K562 (cell line): ENCODE results near the gene LSM12. TPM values are rescaled to one million over a fixed set of nuclear protein-coding genes. Genes with fewer than 3 reads are reported as not detected.
A peak's percentile ranks its signal among the peaks of the same experiment; 100 is the strongest.

Source experiments
- ADNP ChIP-seq: fragments of 200-800 bp; sonication (Bioruptor generic); IDR thresholded peaks from 2 replicates; pipeline ENCODE4 v1.6.1; 2016; ENCODE audit warnings: missing genetic modification characterization, missing compliant biosample characterization
- CBFA2T2 ChIP-seq: fragments of 450-650 bp; conservative IDR thresholded peaks from 2 replicates; pipeline ENCODE4 v1.6.1; 2017; ENCODE audit warnings: mild to moderate bottlenecking
- CHD4 ChIP-seq: fragments of 200-600 bp; sonication (generic); IDR thresholded peaks from 3 replicates; pipeline ENCODE4 v1.6.1; 2012; ENCODE audit warnings: low read depth, mild to moderate bottlenecking, mixed read lengths, low read length, inconsistent platforms; ENCODE audit not compliant: insufficient read depth, insufficient replicate concordance, poor library complexity, severe bottlenecking
- ELF2 ChIP-seq: fragments of 250-450 bp; sonication (Bioruptor Pico); IDR thresholded peaks from 2 replicates; pipeline ENCODE4 v1.5.0; 2021; ENCODE audit warnings: mild to moderate bottlenecking
- GABPA ChIP-seq: fragments of 200-800 bp; sonication (Bioruptor generic); conservative IDR thresholded peaks from 2 replicates; pipeline ENCODE4 v1.6.1; 2016; ENCODE audit warnings: low read depth, missing genetic modification characterization, missing compliant biosample characterization
- KDM2B ChIP-seq: fragments of 250-450 bp; sonication (Bioruptor Pico); IDR thresholded peaks from 2 replicates; pipeline ENCODE4 v1.8.0; 2021; ENCODE audit warnings: mild to moderate bottlenecking, moderate library complexity
- KDM5B ChIP-seq: fragments of 200-600 bp; sonication (generic); IDR thresholded peaks from 2 replicates; pipeline ENCODE4 v1.6.1; 2012; ENCODE audit warnings: low read depth, mild to moderate bottlenecking, moderate library complexity, low read length, control low read depth, inconsistent platforms; ENCODE audit not compliant: insufficient replicate concordance
- KLF6 ChIP-seq: fragments of 250-450 bp; sonication (Bioruptor Pico); IDR thresholded peaks from 2 replicates; pipeline ENCODE4 v1.4.0; 2020; ENCODE audit warnings: mild to moderate bottlenecking, moderate library complexity, borderline replicate concordance
- MYBL2 ChIP-seq, 2 experiments: fragments of 450-650 bp in 1 of 2; sonication (generic) in 1 of 2; formaldehyde crosslinking in 1 of 2; IDR thresholded peaks; 2 replicates each; pipeline versions ENCODE4 v1.6.1 to v1.8.1; 2017 to 2022; ENCODE audit warnings: borderline replicate concordance in 1 of 2, inconsistent platforms in 1 of 2, low read depth in 1 of 2, mild to moderate bottlenecking in 1 of 2, missing genetic modification reagents in 1 of 2, moderate library complexity in 1 of 2
- NBN ChIP-seq: fragments of 450-650 bp; IDR thresholded peaks from 2 replicates; pipeline ENCODE4 v1.6.1; 2016; ENCODE audit warnings: low read depth, mild to moderate bottlenecking
- NCOA1 ChIP-seq: fragments of 450-650 bp; IDR thresholded peaks from 2 replicates; pipeline ENCODE4 v1.6.1; 2016; ENCODE audit warnings: low read depth
- NR2C1 ChIP-seq, 2 experiments: fragments of 450-650 bp; IDR thresholded peaks; 2 replicates each; pipeline ENCODE4 v1.6.1; 2017; ENCODE audit warnings: mild to moderate bottlenecking in 2 of 2, antibody characterized with exemption in 1 of 2, inconsistent platforms in 1 of 2, missing compliant biosample characterization in 1 of 2, missing genetic modification characterization in 1 of 2
- NR4A1 ChIP-seq, 2 experiments: fragments of 250-450 bp in 1 of 2; fragments of 450-650 bp in 1 of 2; sonication (Bioruptor Pico) in 1 of 2; IDR thresholded peaks; 2 replicates each; pipeline versions ENCODE4 v1.4.0 to v1.6.1; 2016 to 2020; ENCODE audit warnings: mild to moderate bottlenecking in 2 of 2, missing compliant biosample characterization in 1 of 2, missing genetic modification characterization in 1 of 2, moderate library complexity in 1 of 2
- PTRF ChIP-seq: fragments of 450-650 bp; IDR thresholded peaks from 2 replicates; pipeline ENCODE4 v1.6.1; 2016; ENCODE audit warnings: mild to moderate bottlenecking, missing genetic modification characterization, missing compliant biosample characterization
- TBP ChIP-seq: optimal IDR thresholded peaks from 2 replicates; pipeline ENCODE3; 2011; ENCODE audit warnings: low read depth, low read length, improper control_type of control experiment
- ZFX ChIP-seq: sonication (generic); formaldehyde crosslinking; IDR thresholded peaks from 2 replicates; pipeline ENCODE4 v1.8.0; 2022; ENCODE audit warnings: mild to moderate bottlenecking, missing genetic modification reagents, moderate library complexity
- ZNF124 ChIP-seq: sonication (generic); formaldehyde crosslinking; IDR thresholded peaks from 2 replicates; pipeline ENCODE4 v1.8.1; 2022; ENCODE audit warnings: missing genetic modification reagents
- ZNF212 ChIP-seq: fragments of 450-650 bp; formaldehyde crosslinking; IDR thresholded peaks from 2 replicates; pipeline ENCODE4 v1.4.0; 2020; ENCODE audit warnings: mild to moderate bottlenecking
- ZNF695 ChIP-seq: fragments of 450-650 bp; formaldehyde crosslinking; IDR thresholded peaks from 2 replicates; pipeline ENCODE4 v1.4.0; 2020; ENCODE audit warnings: mild to moderate bottlenecking, moderate library complexity
- ZSCAN32 ChIP-seq: fragments of 450-650 bp; formaldehyde crosslinking; IDR thresholded peaks from 2 replicates; pipeline ENCODE4 v1.4.0; 2020; ENCODE audit warnings: mild to moderate bottlenecking, moderate library complexity
- polyA plus RNA-seq, 8 experiments: library from polyadenylated mRNA; depleted of rRNA in 4 of 8; stranded (reverse) in 5 of 8; unstranded in 3 of 8; fragments of >200 nt; fragmentation: Nextera tagmentation in 2 of 8; fragmentation: Illumina TruSeq in 1 of 8; extraction: Ambion mirVana in 2 of 8; extraction: Trizol in 1 of 8; gene quantifications; 2 replicates each; pipeline versions ENCODE4 v1.2.1 to v1.2.3, GENCODE V29; 2011 to 2014; ENCODE audit warnings: inconsistent platforms in 1 of 8, missing spikeins in 1 of 8
- total RNA-seq, 7 experiments: library from RNA; depleted of rRNA in 6 of 7; stranded (reverse); fragments of >200 nt in 6 of 7; fragmentation: Illumina TruSeq in 2 of 7; extraction: Trizol in 2 of 7; gene quantifications; 2 replicates each; pipeline versions ENCODE4 v1.2.1 to v1.2.3, GENCODE V29; 2011 to 2021; ENCODE audit warnings: low replicate concordance in 1 of 7
- TF ChIP-seq, protein P1 (sequence below), 2 experiments: fragments of 150-350 bp in 1 of 2; IDR thresholded peaks; 2 replicates each; pipeline ENCODE4 v1.6.1; 2012 to 2016; ENCODE audit warnings: low read depth in 2 of 2, low read length in 2 of 2, mild to moderate bottlenecking in 1 of 2, moderate library complexity in 1 of 2
- TF ChIP-seq, protein P2 (sequence below): fragments of 250-450 bp; sonication (Bioruptor Pico); IDR thresholded peaks from 2 replicates; pipeline ENCODE4 v1.4.0; 2020; ENCODE audit warnings: mild to moderate bottlenecking, moderate library complexity

LSM12 gene
- total and polyA plus RNA-seq, 9 of the 15 experiments (the other 6 are each of a cell fraction or from before 2014, with no cell fraction given): 53.0 to 258 (median 89.3) TPM

DNA sequence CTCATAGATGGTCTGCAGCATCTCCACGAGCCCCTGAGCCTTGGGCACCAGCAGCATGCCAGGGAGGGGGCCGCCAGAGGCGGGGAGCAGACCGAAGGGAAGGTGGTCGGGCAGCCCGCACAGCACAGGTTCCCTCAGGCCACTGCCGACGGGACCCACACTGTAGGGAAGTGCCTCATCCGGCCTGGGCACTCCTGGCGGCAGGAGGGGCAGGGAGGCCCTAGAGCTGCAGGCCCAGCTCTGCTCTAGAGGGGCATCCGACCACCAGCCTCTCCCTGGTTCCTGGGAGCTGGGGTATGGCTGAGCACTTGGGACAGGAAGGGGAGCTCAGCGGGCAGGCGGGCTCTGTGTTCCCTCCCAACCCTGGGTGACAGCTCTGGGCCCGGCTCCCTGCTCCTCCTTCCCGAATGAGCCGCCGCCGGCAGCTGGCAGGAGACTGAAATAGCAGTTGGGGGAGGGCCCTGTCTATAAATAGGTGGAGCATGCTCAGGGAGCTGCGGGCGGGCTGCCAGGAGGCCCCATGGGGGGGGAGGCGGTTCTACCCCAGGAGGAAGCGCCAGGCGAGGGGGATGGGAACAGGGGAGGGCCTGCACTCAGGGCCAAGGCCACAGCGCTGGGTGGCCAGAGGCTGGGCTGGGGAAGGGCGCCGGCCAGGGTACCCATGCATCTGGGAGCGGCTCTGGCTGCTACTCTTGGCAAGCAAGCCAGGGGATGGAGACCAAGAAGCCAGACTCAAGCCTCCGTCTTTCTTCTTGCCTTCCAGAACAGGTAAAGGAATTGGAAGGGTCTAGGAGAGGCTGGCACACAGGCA lies 44.6 kb upstream of the LSM12 start (continued):
- TF ChIP-seq, protein P1, sequence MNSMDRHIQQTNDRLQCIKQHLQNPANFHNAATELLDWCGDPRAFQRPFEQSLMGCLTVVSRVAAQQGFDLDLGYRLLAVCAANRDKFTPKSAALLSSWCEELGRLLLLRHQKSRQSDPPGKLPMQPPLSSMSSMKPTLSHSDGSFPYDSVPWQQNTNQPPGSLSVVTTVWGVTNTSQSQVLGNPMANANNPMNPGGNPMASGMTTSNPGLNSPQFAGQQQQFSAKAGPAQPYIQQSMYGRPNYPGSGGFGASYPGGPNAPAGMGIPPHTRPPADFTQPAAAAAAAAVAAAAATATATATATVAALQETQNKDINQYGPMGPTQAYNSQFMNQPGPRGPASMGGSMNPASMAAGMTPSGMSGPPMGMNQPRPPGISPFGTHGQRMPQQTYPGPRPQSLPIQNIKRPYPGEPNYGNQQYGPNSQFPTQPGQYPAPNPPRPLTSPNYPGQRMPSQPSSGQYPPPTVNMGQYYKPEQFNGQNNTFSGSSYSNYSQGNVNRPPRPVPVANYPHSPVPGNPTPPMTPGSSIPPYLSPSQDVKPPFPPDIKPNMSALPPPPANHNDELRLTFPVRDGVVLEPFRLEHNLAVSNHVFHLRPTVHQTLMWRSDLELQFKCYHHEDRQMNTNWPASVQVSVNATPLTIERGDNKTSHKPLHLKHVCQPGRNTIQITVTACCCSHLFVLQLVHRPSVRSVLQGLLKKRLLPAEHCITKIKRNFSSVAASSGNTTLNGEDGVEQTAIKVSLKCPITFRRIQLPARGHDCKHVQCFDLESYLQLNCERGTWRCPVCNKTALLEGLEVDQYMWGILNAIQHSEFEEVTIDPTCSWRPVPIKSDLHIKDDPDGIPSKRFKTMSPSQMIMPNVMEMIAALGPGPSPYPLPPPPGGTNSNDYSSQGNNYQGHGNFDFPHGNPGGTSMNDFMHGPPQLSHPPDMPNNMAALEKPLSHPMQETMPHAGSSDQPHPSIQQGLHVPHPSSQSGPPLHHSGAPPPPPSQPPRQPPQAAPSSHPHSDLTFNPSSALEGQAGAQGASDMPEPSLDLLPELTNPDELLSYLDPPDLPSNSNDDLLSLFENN (IDR thresholded peaks at IDR 0.05; ENCODE audit: low read depth in 2 of 2, low read length in 2 of 2): no peak
- peak; percentile 34; the same call in 1 of the 2 replicates for TF ChIP-seq CBFA2T2
- no peak for TF ChIP-seq ADNP (tag)
- peak; percentile 19 for TF ChIP-seq KDM5B
- TF ChIP-seq KLF6 (CRISPR knock-in tag): no peak
- no peak for TF ChIP-seq PTRF (tag)
- no peak for TF ChIP-seq KDM2B
- TF ChIP-seq NCOA1: no peak
- no peak for TF ChIP-seq CHD4
- TF ChIP-seq GABPA: no peak
- TF ChIP-seq NBN: 0 out of 2 replicates have a peak, but pooled peaks have one; percentile 34
- TF ChIP-seq ZNF212: no peak
- no peak for TF ChIP-seq NR2C1 (IDR thresholded peaks at IDR 0.05)
- TF ChIP-seq NR2C1 (tag; IDR thresholded peaks at IDR 0.05): no peak
- TF ChIP-seq TBP: peak; percentile 49
- no peak for TF ChIP-seq ELF2 (CRISPR knock-in tag)
- TF ChIP-seq ZNF124: no peak
- TF ChIP-seq, protein P2, sequence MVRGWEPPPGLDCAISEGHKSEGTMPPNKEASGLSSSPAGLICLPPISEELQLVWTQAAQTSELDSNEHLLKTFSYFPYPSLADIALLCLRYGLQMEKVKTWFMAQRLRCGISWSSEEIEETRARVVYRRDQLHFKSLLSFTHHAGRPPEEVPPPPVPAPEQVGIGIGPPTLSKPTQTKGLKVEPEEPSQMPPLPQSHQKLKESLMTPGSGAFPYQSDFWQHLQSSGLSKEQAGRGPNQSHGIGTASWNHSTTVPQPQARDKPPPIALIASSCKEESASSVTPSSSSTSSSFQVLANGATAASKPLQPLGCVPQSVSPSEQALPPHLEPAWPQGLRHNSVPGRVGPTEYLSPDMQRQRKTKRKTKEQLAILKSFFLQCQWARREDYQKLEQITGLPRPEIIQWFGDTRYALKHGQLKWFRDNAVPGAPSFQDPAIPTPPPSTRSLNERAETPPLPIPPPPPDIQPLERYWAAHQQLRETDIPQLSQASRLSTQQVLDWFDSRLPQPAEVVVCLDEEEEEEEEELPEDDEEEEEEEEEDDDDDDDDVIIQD: no peak
- TF ChIP-seq ZSCAN32: no peak
- TF ChIP-seq ZNF695 (CRISPR knock-in tag): no peak
- peak; percentile 41; the same call in 1 of the 2 replicates for TF ChIP-seq ZFX
- no peak for TF ChIP-seq MYBL2 (IDR thresholded peaks at IDR 0.05; ENCODE audit: low read depth)
- TF ChIP-seq MYBL2 (CRISPR knock-in tag; IDR thresholded peaks at IDR 0.05; ENCODE audit: borderline replicate concordance): no peak
- TF ChIP-seq NR4A1 (CRISPR knock-in tag; IDR thresholded peaks at IDR 0.05): no peak
- TF ChIP-seq NR4A1 (tag; IDR thresholded peaks at IDR 0.05): no peak
